HG03064 (cell line): ENCODE measurements around the gene P4HA1.
"Not testable (repeated sequence)": the region's sequence is repeated elsewhere in the genome, so short reads cannot be mapped to it uniquely, and the experiment has no call there.

Experiments used
- ATAC-seq: cut with Tn5 transposase; IDR thresholded peaks from one replicate; pipeline ENCODE4 v1.9.1; 2021; ENCODE audit warnings: low read depth; ENCODE audit not compliant: unreplicated experiment

P4HA1 gene

DNA sequence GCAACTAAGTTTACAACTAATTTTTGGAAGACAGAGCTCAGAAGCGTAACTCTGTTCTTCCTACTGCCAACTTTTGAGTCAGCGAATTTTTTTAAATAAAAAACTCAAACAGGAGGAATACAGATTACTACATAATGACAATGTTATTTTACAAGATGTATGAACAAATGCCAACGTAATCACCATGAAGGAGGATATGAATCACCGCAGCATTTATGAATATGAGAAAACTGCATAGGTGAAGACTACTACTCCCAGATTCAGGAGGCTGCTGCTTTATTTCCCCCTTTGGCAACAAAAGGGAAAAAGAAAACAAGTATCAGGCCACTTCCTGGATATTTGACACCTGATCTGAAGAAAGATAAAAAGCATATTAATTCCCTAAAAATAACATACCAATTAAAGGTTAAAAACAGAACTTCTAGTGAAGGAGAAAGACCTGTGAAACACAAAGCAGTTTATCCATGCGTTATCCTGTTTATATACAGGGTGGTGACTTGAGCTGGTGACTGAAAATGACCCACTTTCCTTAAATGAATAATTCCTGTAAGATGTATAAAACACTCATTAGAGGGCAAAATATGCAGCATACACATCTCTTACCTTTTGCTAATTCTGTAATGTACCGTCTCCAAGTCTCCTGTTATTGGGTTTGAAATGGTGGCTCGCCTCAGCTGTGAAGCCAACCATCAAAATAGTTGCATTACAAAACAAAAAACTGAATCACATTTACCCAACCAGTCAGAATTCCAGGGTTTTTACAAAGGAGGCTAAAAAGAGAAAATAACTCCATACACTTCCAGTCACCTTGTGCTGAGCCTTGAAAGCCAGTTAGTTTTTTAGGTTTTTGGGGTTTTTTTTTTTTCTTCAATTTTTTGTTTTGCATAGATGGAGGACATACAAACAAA lies 52.0 kb downstream of the P4HA1 start:
- no peak for ATAC-seq

DNA sequence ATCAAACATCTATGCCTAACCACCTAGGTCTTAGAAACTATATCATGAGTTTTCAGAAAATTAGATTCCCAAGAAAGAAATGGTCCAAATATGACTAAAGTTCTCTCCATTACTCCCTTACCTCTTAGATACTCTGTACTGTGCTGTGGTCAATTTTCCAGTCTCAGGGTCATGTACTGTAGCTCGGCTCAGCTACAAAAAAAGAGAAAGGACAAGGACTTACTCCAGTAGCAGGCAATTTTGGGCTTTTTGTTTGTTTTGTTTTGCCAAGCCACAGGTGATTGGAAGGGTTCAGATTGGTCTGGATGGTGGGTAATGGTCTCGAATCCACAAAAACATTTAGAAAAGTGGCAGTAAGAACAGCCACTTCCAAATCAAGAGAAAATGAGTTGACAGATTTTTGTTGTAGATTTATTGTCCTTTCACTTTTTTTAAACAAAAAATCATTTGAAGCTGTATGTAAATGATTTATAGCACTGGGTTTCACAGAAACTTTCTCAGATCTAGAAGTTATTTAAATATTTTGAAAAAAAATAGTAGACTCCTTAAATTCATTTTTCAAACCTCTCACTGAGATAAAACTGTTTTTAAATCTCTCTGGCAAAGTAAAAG lies 52.8 kb downstream of the P4HA1 start:
- ATAC-seq = no peak

DNA sequence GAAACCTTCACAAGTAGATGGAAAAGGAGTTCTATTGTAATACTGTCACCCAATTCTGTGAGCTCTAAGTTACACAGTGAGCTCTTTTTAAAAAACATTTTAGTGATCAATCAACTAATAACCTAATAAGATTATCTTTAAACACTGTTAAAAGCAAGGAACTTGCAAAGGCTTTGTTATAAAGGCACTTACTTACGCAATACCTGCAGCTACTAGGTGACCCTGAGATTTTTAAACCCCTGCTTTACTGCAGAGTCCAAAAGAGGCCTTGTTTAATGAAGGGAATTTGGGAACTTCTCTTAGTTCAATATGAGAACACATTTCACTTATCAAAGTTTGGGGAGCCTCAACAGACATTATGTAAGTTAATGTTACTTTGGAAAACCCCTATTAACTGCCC lies 53.3 kb downstream of the P4HA1 start:
- no peak for ATAC-seq

DNA sequence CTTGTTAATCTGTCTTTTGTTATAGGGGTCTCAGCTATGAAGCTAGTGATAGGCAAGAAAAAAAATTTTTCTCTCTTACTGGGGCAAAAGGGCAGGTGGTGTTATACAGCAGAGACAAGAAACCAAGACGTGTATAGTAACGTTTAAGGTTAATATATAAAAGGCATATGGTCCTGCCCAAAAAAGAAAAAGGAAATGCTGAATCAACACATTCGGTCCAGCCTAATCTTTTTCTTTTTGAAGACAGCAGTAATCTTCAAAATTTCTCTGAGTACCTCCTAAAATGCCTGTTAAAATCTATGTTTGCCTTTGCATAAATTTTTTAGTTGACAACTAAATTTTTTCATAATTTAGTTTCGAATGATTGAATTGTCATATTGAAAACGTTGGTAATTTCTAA lies 54.5 kb downstream of the P4HA1 start:
- no peak for ATAC-seq

DNA sequence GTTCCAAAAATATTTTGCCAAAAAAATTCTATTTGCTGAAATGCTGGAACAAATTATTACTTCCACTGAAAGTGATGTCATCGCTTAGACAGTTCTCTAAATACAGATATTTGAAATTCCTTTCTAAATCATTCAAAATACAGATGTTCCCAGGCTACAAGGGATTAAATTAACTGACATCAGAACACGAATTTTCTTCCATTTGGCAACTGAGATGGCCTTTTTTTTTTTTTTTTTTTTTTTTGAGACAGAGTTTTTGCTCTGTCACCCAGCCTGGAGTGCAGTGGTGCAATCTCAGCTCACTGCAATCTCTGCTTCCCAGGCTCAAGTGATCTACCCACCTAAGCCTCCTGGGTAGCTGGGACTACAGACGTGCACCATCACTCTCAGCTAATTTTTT lies 57.0 kb downstream of the P4HA1 start:
- no peak for ATAC-seq

DNA sequence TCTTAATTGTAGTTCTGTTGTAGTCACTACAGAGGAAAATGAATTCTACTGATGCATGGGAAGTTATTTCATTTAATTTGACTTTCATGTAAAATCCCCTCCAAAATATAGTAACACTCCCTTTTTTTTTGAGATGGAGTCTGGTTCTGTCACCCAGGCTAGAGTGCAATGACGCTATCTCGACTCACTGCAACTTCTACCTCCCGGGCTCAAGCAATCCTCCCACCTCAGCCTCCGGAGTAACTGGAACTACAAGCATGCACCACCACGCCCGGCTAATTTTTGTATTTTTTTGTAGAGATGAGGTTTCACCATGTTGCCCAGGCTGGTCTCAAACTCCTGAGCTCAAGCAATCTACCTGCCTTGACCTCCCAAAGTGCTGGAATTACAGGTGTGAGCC lies 60.4 kb downstream of the P4HA1 start:
- ATAC-seq = not testable (repeated sequence)

DNA sequence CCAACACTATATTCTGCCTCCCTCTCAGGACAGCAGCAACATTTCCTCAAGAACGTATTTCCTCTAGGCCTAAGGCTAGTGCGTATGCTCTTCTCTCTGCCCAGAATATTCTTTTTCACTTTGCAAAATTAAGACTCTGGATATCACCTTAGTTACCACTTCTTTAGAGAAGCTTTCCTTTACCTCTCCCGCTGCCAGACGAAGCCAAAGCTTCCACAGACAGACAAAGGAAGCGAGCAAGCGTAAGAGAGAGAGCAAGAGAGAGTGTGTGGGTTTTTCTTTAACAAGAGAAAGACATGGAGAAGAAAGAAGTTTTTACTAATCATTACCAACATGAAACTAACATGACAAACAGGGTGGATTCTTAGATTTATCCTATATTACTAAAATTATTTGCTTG lies 64.1 kb downstream of the P4HA1 start:
- no peak for ATAC-seq

DNA sequence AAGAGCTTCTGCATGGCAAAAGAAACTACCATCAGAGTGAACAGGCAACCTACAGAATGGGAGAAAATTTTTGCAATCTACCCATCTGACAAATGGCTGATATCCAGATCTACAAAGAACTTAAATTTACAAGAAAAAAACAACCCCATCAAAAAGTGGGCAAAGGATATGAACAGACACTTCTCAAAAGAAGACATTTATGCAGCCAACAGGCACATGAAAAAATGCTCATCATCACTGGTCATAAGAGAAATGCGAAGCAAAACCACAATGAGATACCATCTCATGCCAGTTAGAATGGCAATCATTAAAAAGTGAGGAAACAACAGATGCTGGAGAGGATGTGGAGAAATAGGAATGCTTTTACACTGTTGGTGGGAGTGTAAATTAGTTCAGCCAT lies 70.0 kb downstream of the P4HA1 start:
- ATAC-seq = not testable (repeated sequence)

DNA sequence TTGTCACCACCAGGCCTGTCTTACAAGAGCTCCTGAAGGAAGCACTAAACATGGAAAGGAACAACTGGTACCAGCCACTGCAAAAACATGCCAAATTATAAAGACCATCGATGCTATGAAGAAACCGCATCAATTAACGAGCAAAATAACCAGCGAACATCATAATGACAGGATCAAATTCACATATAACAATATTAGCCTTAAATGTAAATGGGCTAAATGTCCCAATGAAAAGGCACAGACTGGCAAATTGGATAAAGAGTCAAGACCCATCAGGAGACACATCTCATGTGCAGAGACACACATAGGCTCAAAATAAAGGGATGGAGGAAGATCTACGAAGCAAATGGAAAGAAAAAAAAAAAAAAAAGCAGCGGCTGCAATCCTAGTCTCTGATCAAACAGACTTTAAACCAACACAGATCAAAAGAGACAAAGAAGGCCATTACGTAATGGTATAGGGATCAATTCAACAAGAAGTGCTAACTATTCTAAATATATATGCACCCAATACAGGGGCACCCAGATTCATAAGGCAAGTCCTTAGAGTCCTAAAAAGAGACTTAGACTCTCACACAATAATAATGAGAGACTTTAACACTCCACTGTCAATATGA lies 73.1 kb downstream of the P4HA1 start:
- ATAC-seq = not testable (repeated sequence)

DNA sequence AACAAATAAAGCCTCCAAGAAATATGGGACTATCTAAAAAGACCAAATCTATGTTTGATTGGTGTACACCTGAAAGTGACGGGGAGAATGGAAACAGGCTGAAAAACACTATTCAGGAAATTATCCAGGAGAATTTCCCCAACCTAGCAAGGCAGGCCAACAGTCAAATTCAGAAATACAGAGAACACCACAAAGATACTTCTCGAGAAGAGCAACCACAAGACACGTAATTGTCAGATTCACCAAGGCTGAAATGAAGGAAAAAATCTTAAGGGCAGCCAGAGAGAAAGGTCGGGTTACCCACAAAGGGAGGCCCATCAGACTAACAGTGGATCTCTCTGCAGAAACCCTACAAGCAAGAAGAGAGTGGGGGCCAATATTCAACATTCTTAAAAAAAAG lies 73.7 kb downstream of the P4HA1 start:
- ATAC-seq = not testable (repeated sequence)

DNA sequence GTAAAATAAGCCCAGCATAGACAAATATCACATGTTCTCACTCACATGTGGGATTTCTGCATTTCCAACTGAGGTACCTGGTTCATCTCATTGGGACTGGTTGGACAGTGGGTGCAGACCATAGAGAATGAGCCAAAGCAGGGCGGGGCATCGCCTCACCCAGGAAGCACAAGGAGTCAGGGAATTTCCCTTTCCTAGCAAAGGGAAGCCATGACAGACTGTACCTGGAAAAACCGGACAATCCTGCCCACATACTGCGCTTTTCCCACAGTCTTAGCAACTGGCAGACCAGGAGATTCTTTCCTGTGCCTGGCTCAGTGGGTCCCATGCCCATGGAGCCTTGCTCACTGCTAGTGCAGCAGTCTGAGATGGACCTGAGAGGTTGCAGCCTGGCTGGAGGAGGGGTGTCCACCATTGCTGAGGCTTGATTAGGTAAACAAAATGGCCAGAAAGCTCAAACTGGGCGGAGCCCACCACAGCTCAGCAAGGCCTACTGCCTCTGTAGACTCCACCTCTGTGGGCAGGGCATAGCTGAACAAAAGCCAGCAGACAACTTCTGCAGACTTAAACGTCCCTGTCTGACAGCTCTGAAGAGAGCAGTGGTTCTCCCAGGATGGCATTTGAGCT lies 75.0 kb downstream of the P4HA1 start:
- ATAC-seq = not testable (repeated sequence)

DNA sequence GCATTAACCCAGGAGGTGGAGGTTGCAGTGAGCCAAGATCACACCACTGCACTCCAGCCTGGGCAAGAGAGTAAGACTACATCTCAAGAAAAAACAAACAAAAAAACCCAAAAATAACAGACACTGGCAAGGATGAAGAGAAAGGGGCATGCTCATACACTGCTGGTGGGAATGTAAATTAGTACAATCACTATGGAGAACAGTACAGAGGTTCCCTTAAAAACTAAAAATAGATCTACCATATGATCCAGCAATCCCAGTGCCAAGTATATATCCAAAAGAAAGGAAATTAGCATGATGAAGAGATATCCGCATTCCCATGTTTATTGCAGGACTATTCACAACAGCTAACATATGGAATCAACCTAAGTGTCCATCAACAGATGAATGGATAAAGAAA lies 75.6 kb downstream of the P4HA1 start:
- ATAC-seq = no peak

DNA sequence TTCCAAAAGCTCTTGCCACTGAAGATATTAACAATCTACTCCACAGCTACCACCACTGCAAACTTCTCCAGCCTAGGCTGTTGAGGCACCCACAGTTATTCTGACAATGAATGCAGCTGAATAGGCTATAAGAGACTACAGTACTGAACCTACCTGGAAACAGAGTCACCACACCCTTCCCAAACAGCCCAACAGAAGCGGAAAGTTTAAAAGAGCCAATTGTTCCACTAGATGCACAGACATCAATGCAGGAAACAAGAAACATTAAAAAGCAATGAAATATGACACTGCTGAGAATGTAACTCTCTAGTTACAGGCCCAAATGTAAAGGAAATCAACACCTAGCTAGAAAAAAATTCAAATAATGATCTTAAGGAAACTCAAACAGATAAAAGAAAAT lies 77.6 kb downstream of the P4HA1 start:
- no peak for ATAC-seq

DNA sequence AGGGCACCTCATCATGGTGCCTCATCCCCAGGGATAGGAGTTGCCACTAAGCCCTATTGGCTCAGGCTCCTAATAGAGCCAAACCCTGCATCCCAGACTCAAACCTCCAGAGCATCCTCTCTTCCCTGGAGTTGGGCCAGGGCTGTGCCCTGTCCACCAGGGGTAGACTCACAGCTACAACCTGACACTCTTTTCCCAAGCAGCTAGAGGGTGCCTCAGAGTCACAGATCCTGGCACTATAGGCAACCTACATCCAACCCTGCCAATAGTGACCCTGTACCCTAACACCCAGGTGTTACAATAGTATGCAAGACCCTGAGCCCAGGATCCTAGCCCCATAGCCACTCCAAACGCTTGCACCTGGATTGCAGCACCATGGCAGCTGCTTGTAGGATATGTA lies 78.0 kb downstream of the P4HA1 start:
- no peak for ATAC-seq

DNA sequence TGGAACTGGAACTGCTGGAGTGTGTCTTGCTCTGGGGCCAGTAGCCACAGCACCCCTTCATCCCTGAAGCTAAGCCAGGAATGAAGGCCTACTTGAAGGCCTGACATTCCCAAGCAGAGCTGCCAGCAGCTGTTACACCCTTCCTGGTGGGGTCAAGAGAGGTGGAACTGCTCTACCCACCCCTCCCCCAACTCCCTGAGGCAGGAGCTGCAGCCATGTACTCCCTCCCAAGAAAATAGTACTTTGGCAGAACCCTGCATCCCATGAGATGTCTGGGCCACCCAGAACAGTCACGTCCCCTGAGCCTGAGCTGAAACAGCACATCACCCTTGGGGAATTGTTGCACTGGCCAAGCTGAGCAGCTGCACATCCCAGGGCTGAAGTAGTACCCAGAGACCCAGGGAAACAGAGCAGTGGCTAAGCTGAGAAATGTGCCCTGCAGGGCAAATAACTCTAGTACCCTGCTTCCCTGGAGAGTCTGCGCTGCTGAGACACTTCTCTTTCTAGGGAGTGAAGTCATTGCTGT lies 78.6 kb downstream of the P4HA1 start:
- ATAC-seq = no peak

DNA sequence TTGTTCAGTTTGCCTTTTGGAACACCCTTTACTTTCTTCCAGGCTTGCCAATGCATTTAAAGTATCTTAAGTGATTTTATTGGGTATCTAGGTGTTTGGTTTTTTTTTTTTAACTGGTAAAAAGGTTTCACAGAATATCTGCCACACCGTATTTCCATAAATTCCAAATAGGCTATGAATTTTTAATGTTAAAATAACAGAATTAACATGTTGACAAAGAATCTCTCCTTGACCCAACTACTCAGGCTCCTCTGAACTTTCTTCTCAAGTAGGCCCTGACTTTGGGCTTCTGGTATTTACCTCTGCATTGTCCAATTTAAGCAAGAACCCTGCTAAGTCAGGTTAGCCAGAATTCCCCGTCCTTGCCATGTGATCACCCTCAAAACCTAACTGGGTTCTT lies 80.9 kb downstream of the P4HA1 start:
- ATAC-seq = no peak

DNA sequence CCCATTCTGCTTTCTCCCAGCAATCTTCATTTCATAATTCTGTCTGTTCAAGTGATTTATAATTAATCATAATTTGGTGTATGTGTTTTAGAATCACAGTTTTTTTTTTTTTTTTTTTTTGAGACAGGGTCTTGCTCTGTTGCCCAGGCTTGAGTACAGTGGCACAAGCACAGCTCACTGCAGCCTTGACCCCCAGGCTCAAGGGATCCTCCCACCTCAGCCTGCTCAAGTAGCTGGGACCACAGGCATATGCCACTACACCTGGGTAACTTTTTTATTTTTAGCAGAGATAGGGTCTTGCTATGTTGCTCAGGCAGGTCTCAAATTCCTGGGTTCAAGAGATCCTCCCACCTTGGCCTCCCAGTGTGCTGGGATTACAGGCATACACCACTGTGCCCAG lies 92.8 kb downstream of the P4HA1 start:
- ATAC-seq = no peak

DNA sequence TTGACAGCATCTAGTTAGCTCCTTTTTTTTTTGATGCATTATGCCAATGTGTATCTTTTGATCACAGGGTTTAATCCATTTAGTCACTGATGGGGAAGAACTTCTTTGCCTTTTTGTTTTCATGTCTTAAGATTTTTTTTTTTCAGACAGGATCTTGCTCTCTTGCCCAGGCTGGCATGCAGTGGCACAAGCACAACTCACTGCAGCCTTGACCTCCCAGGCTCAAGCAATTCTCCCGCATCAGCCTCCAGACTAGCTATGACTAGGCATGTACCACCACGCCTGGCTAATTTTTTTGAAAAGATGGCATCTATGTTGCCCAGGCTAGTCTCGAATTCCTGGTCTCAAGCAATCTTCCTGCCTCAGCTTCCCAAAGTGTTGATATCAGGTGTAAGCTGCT lies 95.7 kb downstream of the P4HA1 start:
- no peak for ATAC-seq

DNA sequence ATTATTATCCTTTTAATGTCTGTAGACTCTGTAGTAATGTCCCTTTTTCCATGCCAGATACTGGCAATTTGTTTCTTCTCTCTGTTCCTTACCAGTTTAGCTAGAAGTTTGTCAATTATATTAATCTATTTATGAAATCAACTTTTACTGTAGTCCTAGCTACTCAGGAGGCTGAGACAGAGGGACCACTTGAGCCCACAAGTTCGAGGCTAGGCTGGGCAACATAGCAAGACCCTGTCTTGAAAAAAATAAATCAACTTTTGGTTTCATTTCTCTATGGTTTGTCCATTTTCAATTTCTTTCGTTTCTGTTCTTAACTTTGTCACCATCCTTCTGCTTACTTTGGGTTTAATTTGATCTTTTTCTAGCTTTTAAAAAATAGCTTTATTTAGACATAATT lies 99.6 kb downstream of the P4HA1 start:
- ATAC-seq = no peak

DNA sequence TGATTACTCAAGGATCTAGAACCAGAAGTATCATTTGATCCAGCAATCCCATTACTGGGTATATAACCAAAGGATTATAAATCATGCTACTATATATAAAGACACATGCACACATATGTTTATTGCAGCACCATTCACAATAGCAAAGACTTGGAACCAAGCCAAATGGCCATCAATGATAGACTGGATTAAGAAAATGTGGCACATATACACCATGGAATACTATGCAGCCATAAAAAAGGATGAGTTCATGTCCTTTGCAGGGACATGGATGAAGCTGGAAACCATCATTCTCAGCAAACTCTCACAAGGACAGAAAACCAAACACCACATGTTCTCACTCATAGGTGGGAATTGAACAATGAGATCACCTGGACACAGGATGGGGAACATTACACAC lies 101.2 kb downstream of the P4HA1 start:
- not testable (repeated sequence) for ATAC-seq

DNA sequence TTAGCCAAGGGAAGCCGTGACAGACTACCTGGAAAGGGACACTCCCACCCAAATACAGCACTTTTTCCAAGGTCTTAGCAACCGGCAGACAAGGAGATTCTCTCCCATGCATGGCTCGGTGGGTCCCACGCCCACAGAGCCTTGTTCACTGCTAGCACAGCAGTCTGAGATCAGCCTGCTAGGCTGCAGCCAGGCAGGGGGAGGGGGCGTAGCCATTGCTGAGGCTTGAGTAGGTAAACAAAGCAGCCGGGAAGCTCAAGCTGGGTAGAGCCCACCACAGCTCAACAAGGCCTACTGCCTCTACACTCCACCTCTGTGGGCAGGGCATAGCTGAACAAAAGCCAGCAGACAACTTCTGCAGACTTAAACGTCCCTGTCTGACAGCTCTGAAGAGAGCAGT lies 106.9 kb downstream of the P4HA1 start:
- ATAC-seq = not testable (repeated sequence)
